Sigmoid colon (tissue), 7 donors: Measurements from ENCODE around the gene BCAS4. TPM values are rescaled to one million over a fixed set of nuclear protein-coding genes. Genes with fewer than 3 reads are reported as not detected.

Source experiments
- DNase-seq: peaks from one replicate; pipeline ENCODE4 v3.0.0-alpha.2; 2019
- H3K27ac ChIP-seq, 4 donors: fragments of 200-600 bp; sonication (generic); one replicate each; pipeline ENCODE4 v1.5.1; 2016 to 2019; ENCODE audit warnings: mild to moderate bottlenecking in 1 of 4
- H3K27me3 ChIP-seq, 3 donors: fragments of 200-600 bp; sonication (generic); one replicate each; pipeline ENCODE4 v1.5.1; 2019; ENCODE audit warnings: mild to moderate bottlenecking in 1 of 3
- H3K36me3 ChIP-seq, 4 donors: fragments of 200-600 bp; sonication (generic); one replicate each; pipeline ENCODE4 v1.5.1; 2016 to 2019
- H3K4me1 ChIP-seq, 4 donors: fragments of 200-600 bp; sonication (generic); one replicate each; pipeline ENCODE4 v1.5.1; 2017 to 2019
- H3K4me3 ChIP-seq, 4 donors: fragments of 200-600 bp; sonication (generic); one replicate each; pipeline ENCODE4 v1.5.1; 2017 to 2019; ENCODE audit warnings: mild to moderate bottlenecking in 2 of 4, moderate library complexity in 1 of 4
- H3K9me3 ChIP-seq, 4 donors: fragments of 200-600 bp in 3 of 4; sonication (generic) in 3 of 4; one replicate each; pipeline versions ENCODE4 v1.5.1 to v1.6.1; 2013 to 2019
- EP300 ChIP-seq, 4 donors: sonication (generic); formaldehyde crosslinking; IDR thresholded peaks; one replicate each; pipeline ENCODE4 v1.6.1; 2017; ENCODE audit warnings: antibody characterized with exemption in 4 of 4
- POLR2A ChIP-seq, 2 donors: fragments of 450-650 bp; IDR thresholded peaks; one replicate each; pipeline ENCODE4 v1.6.1; 2016; ENCODE audit warnings: antibody characterized with exemption in 2 of 2, mild to moderate bottlenecking in 2 of 2, moderate library complexity in 2 of 2
- POLR2AphosphoS5 ChIP-seq, 4 donors: sonication (generic); formaldehyde crosslinking; IDR thresholded peaks; one replicate each; pipeline ENCODE4 v1.6.1; 2017; ENCODE audit warnings: antibody characterized with exemption in 4 of 4
- WGBS, 2 donors: extraction: QIAGEN DNeasy Blood & Tissue Kit; methylation state at CpG; one replicate each; pipeline ENCODE4 v1.1.7; 2013; 5-methylcytosine and 5-hydroxymethylcytosine counted together
- intact Hi-C: fragments of 100-400 bp; cut with DNase I; formaldehyde crosslinking; loops from one replicate; pipeline ENCODE4 v1.15.1; 2023
- polyA plus RNA-seq, 3 donors: library from polyadenylated mRNA; stranded (reverse); fragments of 200-250 nt; gene quantifications; one replicate each; pipeline ENCODE4 v1.2.3, GENCODE V29; 2013
- total RNA-seq, 4 donors: library from RNA; depleted of rRNA; stranded (reverse); fragments of >200 nt; gene quantifications; one replicate each; pipeline ENCODE4 v1.1.0, GENCODE V29; 2016
- TF ChIP-seq, protein P1 (sequence below), 4 experiments: fragments of 450-650 bp in 3 of 4; fragments of 200-600 bp in 1 of 4; IDR thresholded peaks; one replicate each; pipeline ENCODE4 v1.5.1; 2016 to 2019; ENCODE audit warnings: antibody characterized with exemption in 4 of 4, mild to moderate bottlenecking in 3 of 4, moderate library complexity in 2 of 4
- donor health status: healthy with polysubstance abuse.
- donor health status: Bipolar disorder and iron deficiency.
- donor health status: healthy.

Gene BCAS4
- total and polyA plus RNA-seq, 7 donors = 0.46 to 10.1 (median 3.5) TPM

DNA sequence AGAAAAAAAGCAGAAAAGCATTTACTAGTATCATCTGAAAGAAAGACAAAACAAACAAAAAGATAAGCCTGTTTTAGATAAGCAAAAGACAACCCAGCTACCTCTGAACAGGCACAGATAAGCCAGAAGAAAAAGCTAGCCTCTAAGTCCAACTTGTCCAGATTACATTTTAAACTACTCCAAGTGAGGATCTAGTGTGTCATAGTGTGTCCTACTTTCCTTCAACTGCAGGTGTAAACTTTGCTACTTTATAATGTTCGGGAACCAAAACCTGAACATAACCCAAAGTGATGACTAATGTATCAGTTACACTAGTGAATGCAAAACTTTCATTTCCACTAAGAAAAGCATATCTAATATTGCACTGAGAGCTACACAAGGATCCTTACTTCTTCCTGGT lies 116.9 kb downstream of the BCAS4 start:
- H3K4me1 ChIP-seq = peaks cover 0 to 58% (median 46%) of the 10 kb centered on the region in 4 donors
- no peaks in the 10 kb centered on the region for H3K36me3 ChIP-seq
- H3K27ac ChIP-seq = no peak overlapping the region
- 35 to 49% methylated on average over 1 of the region's 1 CpG for WGBS, 2 donors
- TF ChIP-seq, protein P1, sequence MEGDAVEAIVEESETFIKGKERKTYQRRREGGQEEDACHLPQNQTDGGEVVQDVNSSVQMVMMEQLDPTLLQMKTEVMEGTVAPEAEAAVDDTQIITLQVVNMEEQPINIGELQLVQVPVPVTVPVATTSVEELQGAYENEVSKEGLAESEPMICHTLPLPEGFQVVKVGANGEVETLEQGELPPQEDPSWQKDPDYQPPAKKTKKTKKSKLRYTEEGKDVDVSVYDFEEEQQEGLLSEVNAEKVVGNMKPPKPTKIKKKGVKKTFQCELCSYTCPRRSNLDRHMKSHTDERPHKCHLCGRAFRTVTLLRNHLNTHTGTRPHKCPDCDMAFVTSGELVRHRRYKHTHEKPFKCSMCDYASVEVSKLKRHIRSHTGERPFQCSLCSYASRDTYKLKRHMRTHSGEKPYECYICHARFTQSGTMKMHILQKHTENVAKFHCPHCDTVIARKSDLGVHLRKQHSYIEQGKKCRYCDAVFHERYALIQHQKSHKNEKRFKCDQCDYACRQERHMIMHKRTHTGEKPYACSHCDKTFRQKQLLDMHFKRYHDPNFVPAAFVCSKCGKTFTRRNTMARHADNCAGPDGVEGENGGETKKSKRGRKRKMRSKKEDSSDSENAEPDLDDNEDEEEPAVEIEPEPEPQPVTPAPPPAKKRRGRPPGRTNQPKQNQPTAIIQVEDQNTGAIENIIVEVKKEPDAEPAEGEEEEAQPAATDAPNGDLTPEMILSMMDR (IDR thresholded peaks at IDR 0.05) = no peak
- TF ChIP-seq POLR2A (IDR thresholded peaks at IDR 0.05) = no peak
- no peak for TF ChIP-seq POLR2AphosphoS5 (IDR thresholded peaks at IDR 0.05)
- TF ChIP-seq EP300 (IDR thresholded peaks at IDR 0.05) = no peak
- H3K9me3 ChIP-seq = no peaks in the 10 kb centered on the region
- DNase-seq = no peak
- H3K27me3 ChIP-seq = no peaks in the 10 kb centered on the region
- H3K4me3 ChIP-seq = no peak overlapping the region
- intact Hi-C loops = no loop called here

DNA sequence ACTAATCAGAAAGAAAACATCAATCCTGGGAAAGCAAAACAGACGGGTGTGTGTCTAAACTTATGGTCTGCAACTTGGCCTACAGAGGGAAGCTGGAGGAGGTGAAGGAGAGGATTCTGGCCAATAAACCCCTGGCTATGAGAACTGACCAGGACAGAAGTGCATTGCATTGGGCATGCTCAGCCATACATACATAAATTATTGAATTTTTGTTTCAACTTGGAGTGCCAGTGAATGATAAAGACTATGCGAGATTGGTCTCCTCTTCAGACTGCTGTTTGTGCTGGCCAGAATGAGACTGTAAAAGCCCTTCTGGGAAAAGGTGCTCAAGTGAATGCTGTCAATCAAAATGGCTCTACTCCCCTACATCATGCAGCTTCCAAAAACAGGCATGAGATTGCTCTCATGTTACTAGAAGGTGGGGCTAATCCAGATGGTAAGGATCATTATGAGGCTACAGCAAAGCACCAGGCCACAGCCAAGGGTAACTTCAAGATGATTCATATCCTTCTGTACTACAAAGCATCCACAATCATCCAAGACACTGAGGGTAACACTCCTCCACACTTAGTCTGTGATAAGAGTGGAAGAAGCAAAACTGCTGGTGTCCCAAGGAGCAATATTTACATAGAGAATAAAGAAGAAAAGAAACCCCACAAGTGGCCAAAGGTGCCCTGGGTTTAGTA lies 119.0 kb downstream of the BCAS4 start:
- TF ChIP-seq, protein P1 (IDR thresholded peaks at IDR 0.05) = no peak
- no peak for TF ChIP-seq POLR2AphosphoS5 (IDR thresholded peaks at IDR 0.05)
- TF ChIP-seq EP300 (IDR thresholded peaks at IDR 0.05) = no peak
- no peak for TF ChIP-seq POLR2A (IDR thresholded peaks at IDR 0.05)
- Histone ChIP-seq H3K4me3 (no peak overlapping the region), H3K9me3 (no peaks in the 10 kb centered on the region), H3K4me1 (peaks cover 0 to 79% (median 66%) of the 10 kb centered on the region in 4 donors), H3K27me3 (no peaks in the 10 kb centered on the region), H3K27ac (no peak overlapping the region), H3K36me3 (no peaks in the 10 kb centered on the region)
- 57 to 69% methylated on average over 2 of the region's 2 CpGs for WGBS, 2 donors
- DNase-seq = no peak
- intact Hi-C loops = no loop called here

DNA sequence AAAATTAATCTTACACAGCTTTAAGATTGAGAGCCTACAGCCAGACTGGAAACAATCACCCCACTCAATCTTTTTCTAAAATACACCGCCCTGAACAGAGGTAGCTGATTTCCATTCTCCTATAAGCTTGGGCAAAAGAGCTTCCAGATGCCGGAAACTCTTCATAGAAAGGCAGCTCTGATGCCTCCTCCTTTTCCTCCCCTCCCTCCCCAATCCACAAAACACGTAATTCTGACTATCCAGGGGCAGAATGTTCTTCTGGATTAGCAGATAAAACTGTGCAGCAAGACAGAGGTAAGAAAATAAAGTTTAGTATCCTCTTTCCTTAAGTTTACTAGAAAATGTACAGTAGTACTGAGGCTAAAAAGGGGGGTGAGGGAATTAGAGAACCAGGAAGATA lies 120.6 kb downstream of the BCAS4 start:
- Histone ChIP-seq H3K36me3 (no peaks in the 10 kb centered on the region), H3K4me3 (no peak overlapping the region), H3K4me1 (peaks cover 0 to 86% (median 75%) of the 10 kb centered on the region in 4 donors), H3K9me3 (no peaks in the 10 kb centered on the region), H3K27ac (peak overlapping the region in 2 of 4 donors; percentile 22 to 39), H3K27me3 (no peaks in the 10 kb centered on the region)
- WGBS, 2 donors = 51 to 66% methylated on average over 3 of the region's 3 CpGs
- no peak for TF ChIP-seq POLR2A (IDR thresholded peaks at IDR 0.05)
- TF ChIP-seq, protein P1 (IDR thresholded peaks at IDR 0.05) = no peak
- no peak for TF ChIP-seq EP300 (IDR thresholded peaks at IDR 0.05)
- TF ChIP-seq POLR2AphosphoS5 (IDR thresholded peaks at IDR 0.05) = no peak
- intact Hi-C loops = no loop called here
- no peak for DNase-seq

DNA sequence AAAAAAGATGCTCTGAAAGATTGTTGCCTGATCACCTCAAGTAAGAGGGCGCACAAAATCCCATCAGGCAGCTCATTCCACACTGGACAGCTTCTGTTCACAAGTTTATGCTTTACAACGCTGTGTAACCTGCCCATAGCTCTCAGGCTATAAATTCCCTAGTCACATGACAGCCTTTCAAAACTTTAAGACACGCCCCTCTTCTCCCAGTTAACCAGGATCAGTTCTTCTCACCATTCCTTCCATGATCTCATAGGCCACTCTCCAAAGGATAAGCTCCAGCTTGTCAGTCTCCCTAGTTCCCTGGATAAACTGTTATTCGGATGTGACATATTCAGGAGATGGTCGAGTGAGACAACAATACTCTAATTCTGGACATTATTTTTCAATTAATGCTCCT lies 121.4 kb downstream of the BCAS4 start:
- no peaks in the 10 kb centered on the region for H3K9me3 ChIP-seq
- intact Hi-C loops = no loop called here
- peaks cover 0 to 87% (median 81%) of the 10 kb centered on the region in 4 donors for H3K4me1 ChIP-seq
- no peaks in the 10 kb centered on the region for H3K27me3 ChIP-seq
- H3K4me3 ChIP-seq = no peak overlapping the region
- whole genome bisulfite sequencing, 2 donors = 24 to 56% methylated on average over 5 of the region's 5 CpGs
- TF ChIP-seq EP300 (IDR thresholded peaks at IDR 0.05) = no peak
- TF ChIP-seq POLR2A (IDR thresholded peaks at IDR 0.05) = no peak
- no peak for TF ChIP-seq POLR2AphosphoS5 (IDR thresholded peaks at IDR 0.05)
- TF ChIP-seq, protein P1 (IDR thresholded peaks at IDR 0.05) = no peak
- H3K27ac ChIP-seq = peak overlapping the region in 3 of 4 donors; percentile 10 to 39 (median 22)
- no peaks in the 10 kb centered on the region for H3K36me3 ChIP-seq
- no peak for DNase-seq
